ENCODE measurements around the gene ALKBH2.

ALKBH2 gene

GRCh38 chr12:109125791-109126190, 32.5 kb upstream of the ALKBH2 start:
- peaks cover 11% of the 10 kb centered on the region for H3K27me3 ChIP-seq (ENCODE audit: control insufficient read depth, insufficient read depth, low read length)
- no peak overlapping the region for H3K4me2 ChIP-seq (ENCODE audit: low read length)
- H3K36me3 ChIP-seq (ENCODE audit: insufficient read depth, low read length), result no peaks in the 10 kb centered on the region
- no peaks in the 10 kb centered on the region for H3K9me3 ChIP-seq (replicated peaks; ENCODE audit: low read length)
- peaks cover 2% of the 10 kb centered on the region for H3K4me1 ChIP-seq (ENCODE audit: control insufficient read depth, insufficient read depth, low read length)
- H3K4me3 ChIP-seq (ENCODE audit: low read length), result no peak overlapping the region
- no peak overlapping the region for H3K9ac ChIP-seq (ENCODE audit: low read depth, low read length)

- H3K4me2 ChIP-seq (ENCODE audit: low read length), result no peak overlapping the region
- H3K9ac ChIP-seq (ENCODE audit: low read depth, low read length), result no peak overlapping the region
- H3K9me3 ChIP-seq (replicated peaks; ENCODE audit: low read length), result no peaks in the 10 kb centered on the region
- H3K4me1 ChIP-seq (ENCODE audit: control insufficient read depth, insufficient read depth, low read length), result no peaks in the 10 kb centered on the region
- H3K27me3 ChIP-seq (ENCODE audit: control insufficient read depth, insufficient read depth, low read length), result peaks cover 7% of the 10 kb centered on the region
- H3K36me3 ChIP-seq (ENCODE audit: insufficient read depth, low read length), result no peaks in the 10 kb centered on the region
- no peak overlapping the region for H3K4me3 ChIP-seq (ENCODE audit: low read length)
Observed at GRCh38 chr12:109124878-109125648, 31.8 kb upstream of the ALKBH2 start.

DNA sequence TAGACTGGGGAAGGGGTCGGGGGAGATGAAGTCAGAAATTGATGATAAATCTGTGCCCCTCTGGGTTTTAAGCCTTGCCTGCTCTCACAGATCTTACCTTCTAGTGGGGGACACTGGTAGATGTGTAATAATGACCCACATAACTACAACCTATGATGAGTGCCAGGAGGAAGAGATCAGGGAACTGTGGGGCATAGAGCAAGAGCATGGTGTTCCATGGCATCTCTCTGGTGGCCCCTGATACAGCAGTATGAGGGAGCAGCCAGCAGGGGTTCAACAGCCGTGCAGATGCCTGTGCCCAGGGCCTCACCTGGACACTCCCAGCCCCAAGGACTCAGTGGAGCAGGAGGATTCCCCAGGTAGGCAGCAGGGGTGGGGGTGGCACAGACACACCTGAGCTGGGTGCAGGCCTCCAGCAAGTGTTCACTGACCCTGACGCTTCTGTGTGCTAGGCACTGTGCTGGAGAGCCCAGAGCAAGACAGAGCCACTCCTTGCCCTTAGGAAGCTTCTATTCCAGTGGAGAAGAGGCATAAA, 28.1 kb upstream of the ALKBH2 start:
- no peaks in the 10 kb centered on the region for H3K36me3 ChIP-seq (ENCODE audit: insufficient read depth, low read length)
- no peak overlapping the region for H3K4me3 ChIP-seq (ENCODE audit: low read length)
- peaks cover 3% of the 10 kb centered on the region for H3K27me3 ChIP-seq (ENCODE audit: control insufficient read depth, insufficient read depth, low read length)
- no peak overlapping the region for H3K9ac ChIP-seq (ENCODE audit: low read depth, low read length)
- no peak overlapping the region for H3K4me2 ChIP-seq (ENCODE audit: low read length)
- no peaks in the 10 kb centered on the region for H3K9me3 ChIP-seq (replicated peaks; ENCODE audit: low read length)
- H3K4me1 ChIP-seq (ENCODE audit: control insufficient read depth, insufficient read depth, low read length), result no peaks in the 10 kb centered on the region

- H3K9me3 ChIP-seq (replicated peaks; ENCODE audit: low read length), result no peaks in the 10 kb centered on the region
- H3K4me3 ChIP-seq (ENCODE audit: low read length), result no peak overlapping the region
- H3K36me3 ChIP-seq (ENCODE audit: insufficient read depth, low read length), result no peaks in the 10 kb centered on the region
- H3K4me1 ChIP-seq (ENCODE audit: control insufficient read depth, insufficient read depth, low read length), result peaks cover 5% of the 10 kb centered on the region
- H3K9ac ChIP-seq (ENCODE audit: low read depth, low read length), result no peak overlapping the region
- no peaks in the 10 kb centered on the region for H3K27me3 ChIP-seq (ENCODE audit: control insufficient read depth, insufficient read depth, low read length)
- H3K4me2 ChIP-seq (ENCODE audit: low read length), result no peak overlapping the region
Observed at GRCh38 chr12:109120557-109120956, 27.3 kb upstream of the ALKBH2 start.

- no peaks in the 10 kb centered on the region for H3K27me3 ChIP-seq (ENCODE audit: control insufficient read depth, insufficient read depth, low read length)
- no peak overlapping the region for H3K9ac ChIP-seq (ENCODE audit: low read depth, low read length)
- H3K4me3 ChIP-seq (ENCODE audit: low read length), result no peak overlapping the region
- no peaks in the 10 kb centered on the region for H3K9me3 ChIP-seq (replicated peaks; ENCODE audit: low read length)
- H3K4me1 ChIP-seq (ENCODE audit: control insufficient read depth, insufficient read depth, low read length), result peaks cover 6% of the 10 kb centered on the region
- no peak overlapping the region for H3K4me2 ChIP-seq (ENCODE audit: low read length)
- H3K36me3 ChIP-seq (ENCODE audit: insufficient read depth, low read length), result no peaks in the 10 kb centered on the region
Observed at GRCh38 chr12:109120095-109120494, 26.8 kb upstream of the ALKBH2 start.

- Histone ChIP-seq H3K36me3 (ENCODE audit: insufficient read depth, low read length) (no peaks in the 10 kb centered on the region), H3K4me1 (ENCODE audit: control insufficient read depth, insufficient read depth, low read length) (peaks cover 9% of the 10 kb centered on the region), H3K27me3 (ENCODE audit: control insufficient read depth, insufficient read depth, low read length) (no peaks in the 10 kb centered on the region), H3K4me2 (ENCODE audit: low read length) (no peak overlapping the region), H3K9ac (ENCODE audit: low read depth, low read length) (no peak overlapping the region), H3K9me3 (replicated peaks; ENCODE audit: low read length) (no peaks in the 10 kb centered on the region), H3K4me3 (ENCODE audit: low read length) (no peak overlapping the region)
Observed at GRCh38 chr12:109116611-109116949, 23.3 kb upstream of the ALKBH2 start.

- no peak within 1 kb of the TSS for H3K9ac ChIP-seq (ENCODE audit: low read depth, low read length)
- peaks cover 12% of the 10 kb centered on the region for H3K4me1 ChIP-seq (ENCODE audit: control insufficient read depth, insufficient read depth, low read length)
- no peaks in the 10 kb centered on the region for H3K27me3 ChIP-seq (ENCODE audit: control insufficient read depth, insufficient read depth, low read length)
- H3K9me3 ChIP-seq (replicated peaks; ENCODE audit: low read length), result no peaks in the 10 kb centered on the region
- H3K4me2 ChIP-seq (ENCODE audit: low read length), result no peak within 1 kb of the TSS
- H3K36me3 ChIP-seq (ENCODE audit: insufficient read depth, low read length), result no peaks in the 10 kb centered on the region
- H3K4me3 ChIP-seq (ENCODE audit: low read length), result no peak within 1 kb of the TSS
Observed at GRCh38 chr12:109115758-109116610, 22.7 kb upstream of the ALKBH2 start, which contains the start of gene ACACB. Gene ACACB, plus strand, starts transcription at chr12:109116587. Its CDS starts 22,819 bp downstream, at chr12:109139406.

GRCh38 chr12:109115404-109115757, 22.1 kb upstream of the ALKBH2 start:
- no peak overlapping the region for H3K9ac ChIP-seq (ENCODE audit: low read depth, low read length)
- H3K36me3 ChIP-seq (ENCODE audit: insufficient read depth, low read length), result no peaks in the 10 kb centered on the region
- H3K27me3 ChIP-seq (ENCODE audit: control insufficient read depth, insufficient read depth, low read length), result no peaks in the 10 kb centered on the region
- H3K9me3 ChIP-seq (replicated peaks; ENCODE audit: low read length), result no peaks in the 10 kb centered on the region
- H3K4me2 ChIP-seq (ENCODE audit: low read length), result no peak overlapping the region
- H3K4me1 ChIP-seq (ENCODE audit: control insufficient read depth, insufficient read depth, low read length), result peaks cover 12% of the 10 kb centered on the region
- no peak overlapping the region for H3K4me3 ChIP-seq (ENCODE audit: low read length)

DNA sequence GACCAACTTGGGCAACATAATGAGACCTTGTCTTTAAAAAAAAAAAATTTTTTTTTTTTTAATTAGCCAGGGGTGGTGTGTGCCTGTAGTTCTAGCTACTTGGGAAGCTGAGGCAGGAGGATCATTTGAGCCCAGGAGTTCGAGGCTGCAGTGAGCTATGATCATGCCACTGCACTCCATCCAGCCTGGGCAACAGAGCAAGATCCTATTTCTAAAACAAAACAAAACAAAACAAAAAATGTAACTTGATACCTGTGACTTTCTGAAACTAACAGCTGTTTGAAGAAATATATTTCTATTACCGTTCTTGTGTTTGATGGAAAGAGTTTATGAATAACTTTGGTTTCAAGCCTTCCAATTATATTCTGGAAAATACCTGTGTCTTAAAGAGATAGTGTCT, 21.4 kb upstream of the ALKBH2 start:
- Histone ChIP-seq H3K4me1 (ENCODE audit: control insufficient read depth, insufficient read depth, low read length) (peaks cover 12% of the 10 kb centered on the region), H3K9me3 (replicated peaks; ENCODE audit: low read length) (no peaks in the 10 kb centered on the region)

GRCh38 chr12:109113661-109114321, 20.5 kb upstream of the ALKBH2 start:
- H3K4me3 ChIP-seq (ENCODE audit: low read length), result no peak overlapping the region
- peaks cover 12% of the 10 kb centered on the region for H3K4me1 ChIP-seq (ENCODE audit: control insufficient read depth, insufficient read depth, low read length)
- H3K9me3 ChIP-seq (replicated peaks; ENCODE audit: low read length), result no peaks in the 10 kb centered on the region
- peaks cover 7% of the 10 kb centered on the region for H3K36me3 ChIP-seq (ENCODE audit: insufficient read depth, low read length)
- no peaks in the 10 kb centered on the region for H3K27me3 ChIP-seq (ENCODE audit: control insufficient read depth, insufficient read depth, low read length)
- no peak overlapping the region for H3K9ac ChIP-seq (ENCODE audit: low read depth, low read length)
- H3K4me2 ChIP-seq (ENCODE audit: low read length), result no peak overlapping the region

More for the DNA sequence above, 21.4 kb upstream of the ALKBH2 start:
- Histone ChIP-seq H3K27me3 (ENCODE audit: control insufficient read depth, insufficient read depth, low read length) (no peaks in the 10 kb centered on the region), H3K9ac (ENCODE audit: low read depth, low read length) (no peak overlapping the region), H3K4me2 (ENCODE audit: low read length) (no peak overlapping the region), H3K36me3 (ENCODE audit: insufficient read depth, low read length) (peaks cover 7% of the 10 kb centered on the region), H3K4me3 (ENCODE audit: low read length) (no peak overlapping the region)

DNA sequence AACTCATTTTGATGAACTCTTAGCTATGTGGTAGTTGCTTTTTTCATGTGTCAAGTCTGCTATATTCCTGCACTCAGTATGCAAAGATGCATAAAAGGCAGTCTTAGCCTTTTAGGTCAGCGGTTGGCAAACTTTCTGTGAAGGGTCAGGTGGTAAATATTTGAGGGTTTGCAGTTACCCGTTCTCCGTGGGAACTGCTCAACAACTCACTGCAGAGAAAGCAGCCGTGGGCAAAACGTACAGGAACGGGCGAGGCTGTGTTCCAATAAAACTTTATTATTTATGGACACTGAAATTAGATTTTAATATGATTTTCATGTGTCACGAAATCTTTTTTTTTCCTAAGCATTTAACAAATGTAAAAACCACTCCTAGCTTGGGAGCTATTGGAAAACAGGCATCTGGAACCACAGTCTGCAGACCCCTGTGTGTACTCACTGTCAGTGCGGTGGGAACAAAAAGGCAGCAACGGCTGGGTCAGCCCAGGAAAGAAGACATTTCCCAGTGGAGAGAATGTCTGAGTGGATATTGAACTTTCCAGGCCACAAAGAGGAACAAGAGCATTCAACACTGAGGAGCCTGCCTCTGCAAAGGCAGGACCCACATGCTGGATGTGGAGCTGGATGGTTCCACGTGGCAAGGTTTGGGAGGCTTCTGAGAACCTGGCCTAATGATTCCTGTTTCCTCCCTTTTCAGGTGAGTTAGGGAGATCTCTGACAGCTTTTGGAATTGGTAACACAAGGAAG, 19.6 kb upstream of the ALKBH2 start:
- peaks cover 12% of the 10 kb centered on the region for H3K4me1 ChIP-seq (ENCODE audit: control insufficient read depth, insufficient read depth, low read length)
- no peak overlapping the region for H3K4me2 ChIP-seq (ENCODE audit: low read length)
- no peaks in the 10 kb centered on the region for H3K9me3 ChIP-seq (replicated peaks; ENCODE audit: low read length)
- H3K36me3 ChIP-seq (ENCODE audit: insufficient read depth, low read length), result peaks cover 7% of the 10 kb centered on the region
- no peaks in the 10 kb centered on the region for H3K27me3 ChIP-seq (ENCODE audit: control insufficient read depth, insufficient read depth, low read length)
- H3K9ac ChIP-seq (ENCODE audit: low read depth, low read length), result no peak overlapping the region
- no peak overlapping the region for H3K4me3 ChIP-seq (ENCODE audit: low read length)
